HepG2 (cell line): Measurements from ENCODE around the gene GRM4. TPM values are rescaled to one million over a fixed set of nuclear protein-coding genes. Genes with fewer than 3 reads are reported as not detected.
A peak's percentile ranks its signal among the peaks of the same experiment; 100 is the strongest.

Source experiments
- AGO1 ChIP-seq: fragments of 200-400 bp; formaldehyde crosslinking; IDR thresholded peaks from 2 replicates; pipeline ENCODE4 v1.6.1; 2017; ENCODE audit warnings: mild to moderate bottlenecking, low read depth, low read length, moderate library complexity; ENCODE audit not compliant: poor library complexity, severe bottlenecking
- EZH2 ChIP-seq: conservative IDR thresholded peaks from 2 replicates; pipeline ENCODE4 v1.6.1; 2012; ENCODE audit warnings: mild to moderate bottlenecking, low read depth, low read length, moderate library complexity
- HNRNPLL ChIP-seq: fragments of 200-400 bp; formaldehyde crosslinking; IDR thresholded peaks from 2 replicates; pipeline ENCODE4 v1.6.1; 2017; ENCODE audit warnings: mild to moderate bottlenecking, low read depth, low read length; ENCODE audit not compliant: poor library complexity, severe bottlenecking
- KDM3A ChIP-seq: IDR thresholded peaks from 2 replicates; pipeline ENCODE4 v1.6.1; 2018; ENCODE audit warnings: low read depth, missing compliant biosample characterization
- MIER2 ChIP-seq: IDR thresholded peaks from 2 replicates; pipeline ENCODE4 v1.6.1; 2016; ENCODE audit warnings: missing biosample characterization, missing genetic modification reagents
- MTF2 ChIP-seq: sonication (generic); formaldehyde crosslinking; IDR thresholded peaks from 2 replicates; pipeline ENCODE4 v1.5.0; 2020; ENCODE audit warnings: missing genetic modification reagents, borderline replicate concordance
- NFKBIZ ChIP-seq: IDR thresholded peaks from 2 replicates; pipeline ENCODE4 v1.6.1; 2018; ENCODE audit warnings: missing genetic modification reagents, missing compliant biosample characterization
- PLSCR1 ChIP-seq: sonication (generic); formaldehyde crosslinking; IDR thresholded peaks from 2 replicates; pipeline ENCODE4 v1.5.0; 2020; ENCODE audit warnings: missing genetic modification reagents, mild to moderate bottlenecking, borderline replicate concordance
- RXRA ChIP-seq: sonication (generic); formaldehyde crosslinking; IDR thresholded peaks from 2 replicates; pipeline ENCODE4 v1.5.1; 2020; ENCODE audit warnings: missing genetic modification reagents
- SAP130 ChIP-seq: IDR thresholded peaks from 2 replicates; pipeline ENCODE4 v1.6.1; 2016; ENCODE audit warnings: low read depth
- SIN3A ChIP-seq: IDR thresholded peaks from 2 replicates; pipeline ENCODE4 v1.6.1; 2011; ENCODE audit warnings: low read depth, mild to moderate bottlenecking, control low read depth, low read length, borderline replicate concordance
- SP4 ChIP-seq: sonication (generic); formaldehyde crosslinking; IDR thresholded peaks from 2 replicates; pipeline ENCODE4 v1.8.1; 2023; ENCODE audit warnings: mild to moderate bottlenecking, missing genetic modification reagents
- TAF15 ChIP-seq: fragments of 200-400 bp; formaldehyde crosslinking; IDR thresholded peaks from one replicate; pipeline ENCODE4 v1.6.1; 2018; ENCODE audit warnings: mild to moderate bottlenecking, low read depth, low read length; ENCODE audit not compliant: poor library complexity, severe bottlenecking
- TCF7 ChIP-seq: sonication (generic); IDR thresholded peaks from 2 replicates; pipeline ENCODE4 v1.6.1; 2016; ENCODE audit warnings: antibody characterized with exemption, low read depth
- TOE1 ChIP-seq: sonication (generic); formaldehyde crosslinking; IDR thresholded peaks from 2 replicates; pipeline ENCODE4 v1.4.0; 2020; ENCODE audit warnings: mild to moderate bottlenecking, missing genetic modification reagents
- ZEB1 ChIP-seq: IDR thresholded peaks from 2 replicates; pipeline ENCODE4 v1.6.1; 2012; ENCODE audit warnings: mild to moderate bottlenecking, low read depth, inconsistent platforms; ENCODE audit not compliant: insufficient replicate concordance
- ZFP37 ChIP-seq: sonication (generic); formaldehyde crosslinking; IDR thresholded peaks from 2 replicates; pipeline ENCODE4 v1.4.0; 2020; ENCODE audit warnings: missing genetic modification reagents, borderline replicate concordance
- ZKSCAN8 ChIP-seq: IDR thresholded peaks from 2 replicates; pipeline ENCODE4 v1.6.1; 2016; ENCODE audit warnings: borderline replicate concordance, missing genetic modification reagents, missing compliant biosample characterization
- ZNF329 ChIP-seq: sonication (generic); formaldehyde crosslinking; IDR thresholded peaks from 2 replicates; pipeline ENCODE4 v1.9.0; 2021; ENCODE audit warnings: low read depth, mild to moderate bottlenecking, missing genetic modification reagents
- ZNF674 ChIP-seq: sonication (generic); formaldehyde crosslinking; IDR thresholded peaks from 2 replicates; pipeline ENCODE4 v1.5.0; 2020; ENCODE audit warnings: low read depth, mild to moderate bottlenecking, missing genetic modification reagents
- polyA plus RNA-seq, 8 experiments: library from polyadenylated mRNA; depleted of rRNA in 3 of 8; stranded (reverse) in 7 of 8; unstranded in 1 of 8; fragments of >200 nt; fragmentation: Illumina TruSeq in 4 of 8; extraction: Trizol in 4 of 8; gene quantifications; 2 replicates each; pipeline versions ENCODE4 v1.2.1 to v1.2.3, GENCODE V29; 2011 to 2016; ENCODE audit warnings: low read depth in 4 of 8, missing spikeins in 1 of 8, mixed read lengths in 1 of 8; ENCODE audit not compliant: insufficient read depth in 1 of 8
- total RNA-seq, 5 experiments: library from RNA; depleted of rRNA; stranded (reverse); fragments of >200 nt; fragmentation: Illumina TruSeq; extraction: Trizol; gene quantifications; 2 replicates each; pipeline ENCODE4 v1.2.3, GENCODE V29; 2016; ENCODE audit warnings: low read depth in 1 of 5
- TF ChIP-seq, protein P1 (sequence below): sonication (generic); formaldehyde crosslinking; IDR thresholded peaks from 2 replicates; pipeline ENCODE4 v1.5.0; 2020; ENCODE audit warnings: mild to moderate bottlenecking, missing genetic modification reagents
- TF ChIP-seq, protein P2 (sequence below): sonication (generic); formaldehyde crosslinking; IDR thresholded peaks from 2 replicates; pipeline ENCODE4 v1.5.0; 2020; ENCODE audit warnings: missing genetic modification reagents
- TF ChIP-seq, protein P3 (sequence below): sonication (generic); formaldehyde crosslinking; IDR thresholded peaks from 2 replicates; pipeline ENCODE4 v1.8.1; 2023; ENCODE audit warnings: mild to moderate bottlenecking, moderate library complexity, missing genetic modification reagents
- TF ChIP-seq, protein P4 (sequence below): IDR thresholded peaks from 2 replicates; pipeline ENCODE4 v1.6.1; 2016; ENCODE audit warnings: low read depth, control low read depth

Gene GRM4
- total and polyA plus RNA-seq, 2 of the 13 experiments (the other 11 are each of a cell fraction or from before 2014, with no cell fraction given) = not detected

GRCh38 chr6:34145161-34146020 lies 496 bp downstream of the GRM4 start (continued):
- TF ChIP-seq, protein P1, sequence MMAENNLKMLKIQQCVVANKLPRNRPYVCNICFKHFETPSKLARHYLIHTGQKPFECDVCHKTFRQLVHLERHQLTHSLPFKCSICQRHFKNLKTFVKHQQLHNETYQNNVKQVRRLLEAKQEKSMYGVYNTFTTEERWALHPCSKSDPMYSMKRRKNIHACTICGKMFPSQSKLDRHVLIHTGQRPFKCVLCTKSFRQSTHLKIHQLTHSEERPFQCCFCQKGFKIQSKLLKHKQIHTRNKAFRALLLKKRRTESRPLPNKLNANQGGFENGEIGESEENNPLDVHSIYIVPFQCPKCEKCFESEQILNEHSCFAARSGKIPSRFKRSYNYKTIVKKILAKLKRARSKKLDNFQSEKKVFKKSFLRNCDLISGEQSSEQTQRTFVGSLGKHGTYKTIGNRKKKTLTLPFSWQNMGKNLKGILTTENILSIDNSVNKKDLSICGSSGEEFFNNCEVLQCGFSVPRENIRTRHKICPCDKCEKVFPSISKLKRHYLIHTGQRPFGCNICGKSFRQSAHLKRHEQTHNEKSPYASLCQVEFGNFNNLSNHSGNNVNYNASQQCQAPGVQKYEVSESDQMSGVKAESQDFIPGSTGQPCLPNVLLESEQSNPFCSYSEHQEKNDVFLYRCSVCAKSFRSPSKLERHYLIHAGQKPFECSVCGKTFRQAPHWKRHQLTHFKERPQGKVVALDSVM (CRISPR knock-in tag) = no peak
- TF ChIP-seq AGO1 (no peak), ZEB1 (no peak), PLSCR1 (CRISPR knock-in tag) (no peak), SAP130 (no peak), MIER2 (CRISPR knock-in tag) (no peak), TCF7 (no peak), SP4 (no peak), EZH2 (0 out of 2 replicates have a peak, but pooled peaks have one; percentile 71), ZNF329 (no peak), SIN3A (no peak), MTF2 (CRISPR knock-in tag) (peak; percentile 92; the same call in 1 of the 2 replicates), TAF15 (no peak), HNRNPLL (peak; percentile 49), TOE1 (no peak), ZNF674 (CRISPR knock-in tag) (no peak), NFKBIZ (no peak), KDM3A (no peak), RXRA (CRISPR knock-in tag) (no peak), ZFP37 (CRISPR knock-in tag) (no peak), ZKSCAN8 (CRISPR knock-in tag) (no peak)
- TF ChIP-seq, protein P2, sequence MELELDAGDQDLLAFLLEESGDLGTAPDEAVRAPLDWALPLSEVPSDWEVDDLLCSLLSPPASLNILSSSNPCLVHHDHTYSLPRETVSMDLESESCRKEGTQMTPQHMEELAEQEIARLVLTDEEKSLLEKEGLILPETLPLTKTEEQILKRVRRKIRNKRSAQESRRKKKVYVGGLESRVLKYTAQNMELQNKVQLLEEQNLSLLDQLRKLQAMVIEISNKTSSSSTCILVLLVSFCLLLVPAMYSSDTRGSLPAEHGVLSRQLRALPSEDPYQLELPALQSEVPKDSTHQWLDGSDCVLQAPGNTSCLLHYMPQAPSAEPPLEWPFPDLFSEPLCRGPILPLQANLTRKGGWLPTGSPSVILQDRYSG = no peak
- TF ChIP-seq, protein P3, sequence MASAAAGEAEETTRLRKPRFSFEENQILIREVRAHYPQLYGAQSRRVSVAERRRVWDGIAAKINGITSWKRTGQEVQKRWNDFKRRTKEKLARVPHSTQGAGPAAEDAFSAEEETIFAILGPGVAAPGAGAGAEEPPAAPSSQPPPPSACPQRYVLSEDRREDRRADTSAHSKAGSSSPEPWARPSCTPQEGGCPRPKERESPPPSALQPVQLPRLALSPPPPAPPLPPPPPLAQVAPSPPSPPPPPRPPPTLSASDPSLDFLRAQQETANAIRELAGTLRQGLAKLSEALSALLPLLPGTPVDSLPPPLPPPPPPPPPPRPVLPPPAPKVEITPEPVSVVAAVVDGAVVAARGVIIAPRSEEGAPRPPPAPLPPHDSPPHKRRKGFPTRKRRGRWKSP = 0 out of 2 replicates have a peak, but pooled peaks have one; percentile 25
- TF ChIP-seq, protein P4, sequence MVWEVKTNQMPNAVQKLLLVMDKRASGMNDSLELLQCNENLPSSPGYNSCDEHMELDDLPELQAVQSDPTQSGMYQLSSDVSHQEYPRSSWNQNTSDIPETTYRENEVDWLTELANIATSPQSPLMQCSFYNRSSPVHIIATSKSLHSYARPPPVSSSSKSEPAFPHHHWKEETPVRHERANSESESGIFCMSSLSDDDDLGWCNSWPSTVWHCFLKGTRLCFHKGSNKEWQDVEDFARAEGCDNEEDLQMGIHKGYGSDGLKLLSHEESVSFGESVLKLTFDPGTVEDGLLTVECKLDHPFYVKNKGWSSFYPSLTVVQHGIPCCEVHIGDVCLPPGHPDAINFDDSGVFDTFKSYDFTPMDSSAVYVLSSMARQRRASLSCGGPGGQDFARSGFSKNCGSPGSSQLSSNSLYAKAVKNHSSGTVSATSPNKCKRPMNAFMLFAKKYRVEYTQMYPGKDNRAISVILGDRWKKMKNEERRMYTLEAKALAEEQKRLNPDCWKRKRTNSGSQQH (CRISPR knock-in tag) = no peak
